Measurements from ENCODE around the gene CSRP1. TPM values are rescaled to one million over a fixed set of nuclear protein-coding genes. Genes with fewer than 3 reads are reported as not detected.

Gene CSRP1
- total and polyA plus RNA-seq, 9 of the 15 experiments (the other 6 are each of a cell fraction or from before 2014, with no cell fraction given) = 6.8 to 39.4 (median 23.7) TPM

DNA sequence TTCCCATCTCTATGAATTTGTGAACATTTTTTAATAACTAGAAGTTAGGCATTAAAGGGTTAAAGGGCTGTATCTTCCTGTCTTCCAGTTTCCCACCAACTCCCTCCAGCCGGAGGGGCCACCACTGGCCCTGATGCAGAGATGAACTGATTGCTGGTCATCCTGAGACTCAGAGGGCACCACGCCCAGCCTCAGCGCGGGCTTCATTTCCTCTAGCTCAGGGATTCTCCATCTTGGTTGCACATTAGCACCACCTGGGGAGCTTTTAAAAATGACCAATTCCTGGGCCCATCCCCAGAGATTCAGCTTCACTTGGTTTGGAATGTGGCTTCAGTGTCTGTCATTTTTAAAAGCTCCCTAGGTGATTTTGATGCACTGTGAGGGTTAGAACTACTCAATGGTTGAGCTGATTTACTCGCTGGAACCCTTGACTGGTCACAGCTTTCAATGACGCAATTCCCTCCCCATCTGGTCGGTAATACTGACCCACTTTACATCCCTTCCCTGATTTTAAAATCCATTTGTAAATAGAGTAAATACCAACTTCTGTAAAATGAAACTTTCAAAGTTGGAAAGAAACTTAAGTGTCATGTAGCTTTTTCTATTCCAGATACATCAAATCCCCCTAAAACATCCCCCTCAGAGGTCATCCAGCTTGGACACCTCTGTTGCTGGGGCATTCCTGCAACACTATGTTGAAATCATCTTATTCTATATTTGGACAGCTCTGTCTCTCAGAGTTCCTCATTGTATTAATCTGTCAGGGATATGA lies 37.1 kb upstream of the CSRP1 start:
- ATAC-seq (peak; percentile 70), FAIRE-seq (no peak), DNase-seq (ENCODE audit: extremely low read depth in 1 of 4, low spot score in 3 of 4) (peak; percentile 39 to 59 (median 52))
- peaks cover 9 to 25% of the 10 kb centered on the region in 2 experiments; a peak in 4 of 5 replicates for H3K27me3 ChIP-seq (ENCODE audit: control insufficient read depth in 2 of 2, insufficient read depth in 2 of 2, low read length in 2 of 2)
- no TSS peak for BruUV-seq (replicated peaks)
- in situ Hi-C loops (cut with MboI) = no loop called here
- peaks cover 11 to 12% of the 10 kb centered on the region in 2 experiments; a peak in 4 of 5 replicates for H3K4me1 ChIP-seq (replicated peaks in 1 of 2; ENCODE audit: control insufficient read depth in 2 of 2, insufficient read depth in 2 of 2, low read length in 2 of 2)
- no peaks in the 10 kb centered on the region for H3K9me3 ChIP-seq (replicated peaks; ENCODE audit: control insufficient read depth, insufficient read depth, low read depth, low read length)
- H3K27ac ChIP-seq (ENCODE audit: extremely low read depth, low read depth, low read length) = no peak overlapping the region
- H3K79me2 ChIP-seq (ENCODE audit: control insufficient read depth, insufficient read depth, low read length) = no peaks in the 10 kb centered on the region
- ChIA-PET CTCF (ENCODE audit: low intra/inter-chr PET ratio) (no interaction called here), POLR2A (interaction anchor here (0.6 to 1.7 kb wide), 5 partner anchors 9 to 458 kb away, joined by 3 to 7 read pairs (median 3); no protein-coding TSS in a partner anchor)
- WGBS (ENCODE audit: insufficient coverage, low coverage, missing lambda C conversion rate) = 5% methylated on average over 7 of the region's 7 CpGs
- intact Hi-C loops (cut with micrococcal nuclease) = no loop called here
- 0 out of 2 replicates have a peak overlapping the region, but pooled peaks have one; percentile 11 for H2AFZ ChIP-seq (ENCODE audit: low read depth, low read length)
- no peak overlapping the region for H3K4me2 ChIP-seq (ENCODE audit: insufficient read depth, low read length)
- H3K36me3 ChIP-seq (ENCODE audit: control insufficient read depth, insufficient read depth, low read length) = no peaks in the 10 kb centered on the region
- H3K4me3 ChIP-seq = no peak overlapping the region
- H3K9ac ChIP-seq (ENCODE audit: insufficient read depth in 1 of 2, low read depth in 2 of 2, low read length in 2 of 2) = no peak overlapping the region
- no peaks in the 10 kb centered on the region for H3K9me1 ChIP-seq (ENCODE audit: control insufficient read depth, insufficient read depth, low read length)
- no peaks in the 10 kb centered on the region for H4K20me1 ChIP-seq (replicated peaks; ENCODE audit: control insufficient read depth, insufficient read depth, low read length)
- TF ChIP-seq NFIC (IDR thresholded peaks at IDR 0.05) (no peak), GATA2 (CRISPR knock-in tag; IDR thresholded peaks at IDR 0.05) (peak; percentile 63; the same call in 1 of the 2 replicates), JUND (IDR thresholded peaks at IDR 0.05; ENCODE audit: borderline replicate concordance, low read depth, low read length) (peak; percentile 10; the same call in 1 of the 2 replicates), JUND (tag; IDR thresholded peaks at IDR 0.05; ENCODE audit: borderline replicate concordance, low read depth, low read length) (no peak; the same call in 2 of the 3 replicates), SIX5 (IDR thresholded peaks at IDR 0.05; ENCODE audit: borderline replicate concordance in 1 of 2, insufficient read depth in 1 of 2, low read depth in 1 of 2, low read length in 2 of 2) (no peak), RAD21 (CRISPR knock-in tag; conservative IDR thresholded peaks at IDR 0.05 in 1 of 2, IDR thresholded peaks at IDR 0.05 in 1 of 2) (0 out of 4 replicates have a peak, but pooled peaks of 1 of the 2 experiments have one; percentile 7), FUS (optimal IDR thresholded peaks at IDR 0.05; ENCODE audit: low read depth, low read length) (no peak), YY1 (IDR thresholded peaks at IDR 0.05; ENCODE audit: borderline replicate concordance in 1 of 3, control insufficient read depth in 1 of 3, extremely low read depth in 1 of 3, insufficient read depth in 3 of 3, insufficient read length in 1 of 3, insufficient replicate concordance in 2 of 3, low read depth in 1 of 3, low read length in 2 of 3) (peak in 1 of 3 experiments; percentile 63), ZNF57 (CRISPR knock-in tag; IDR thresholded peaks at IDR 0.05) (no peak), TBP (optimal IDR thresholded peaks at IDR 0.05; ENCODE audit: low read depth, low read length) (no peak), MXI1 (IDR thresholded peaks at IDR 0.05; ENCODE audit: low read depth, low read length) (no peak), ZNF766 (CRISPR knock-in tag; conservative IDR thresholded peaks at IDR 0.05) (0 out of 2 replicates have a peak, but pooled peaks have one; percentile 53), ATF1 (CRISPR knock-in tag; IDR thresholded peaks at IDR 0.05) (no peak), ATF1 (tag; IDR thresholded peaks at IDR 0.05) (peak; percentile 35), SMC3 (conservative IDR thresholded peaks at IDR 0.05; ENCODE audit: insufficient read depth, low read depth, low read length) (0 out of 2 replicates have a peak, but pooled peaks have one; percentile 8), TCF7L2 (IDR thresholded peaks at IDR 0.05; ENCODE audit: low read depth, low read length) (no peak), ZNF589 (CRISPR knock-in tag; IDR thresholded peaks at IDR 0.05; ENCODE audit: low read depth) (peak; percentile 93), HNRNPK (IDR thresholded peaks at IDR 0.05; ENCODE audit: low read depth, low read length, poor library complexity, severe bottlenecking) (no peak)
- TF ChIP-seq, protein P1, sequence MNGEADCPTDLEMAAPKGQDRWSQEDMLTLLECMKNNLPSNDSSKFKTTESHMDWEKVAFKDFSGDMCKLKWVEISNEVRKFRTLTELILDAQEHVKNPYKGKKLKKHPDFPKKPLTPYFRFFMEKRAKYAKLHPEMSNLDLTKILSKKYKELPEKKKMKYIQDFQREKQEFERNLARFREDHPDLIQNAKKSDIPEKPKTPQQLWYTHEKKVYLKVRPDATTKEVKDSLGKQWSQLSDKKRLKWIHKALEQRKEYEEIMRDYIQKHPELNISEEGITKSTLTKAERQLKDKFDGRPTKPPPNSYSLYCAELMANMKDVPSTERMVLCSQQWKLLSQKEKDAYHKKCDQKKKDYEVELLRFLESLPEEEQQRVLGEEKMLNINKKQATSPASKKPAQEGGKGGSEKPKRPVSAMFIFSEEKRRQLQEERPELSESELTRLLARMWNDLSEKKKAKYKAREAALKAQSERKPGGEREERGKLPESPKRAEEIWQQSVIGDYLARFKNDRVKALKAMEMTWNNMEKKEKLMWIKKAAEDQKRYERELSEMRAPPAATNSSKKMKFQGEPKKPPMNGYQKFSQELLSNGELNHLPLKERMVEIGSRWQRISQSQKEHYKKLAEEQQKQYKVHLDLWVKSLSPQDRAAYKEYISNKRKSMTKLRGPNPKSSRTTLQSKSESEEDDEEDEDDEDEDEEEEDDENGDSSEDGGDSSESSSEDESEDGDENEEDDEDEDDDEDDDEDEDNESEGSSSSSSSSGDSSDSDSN (IDR thresholded peaks at IDR 0.05; ENCODE audit: borderline replicate concordance in 1 of 2, low read depth in 2 of 2, low read length in 2 of 2) = 0 out of 4 replicates have a peak, but pooled peaks of 1 of the 2 experiments have one; percentile 36
